Stimulated activated CD4-positive, alpha-beta T cell treated with anti-CD3 and anti-CD28 coated beads, TNF-alpha, amount 100 ng/mL, for 48 hours (primary cell): Measurements from ENCODE around the gene RETSAT.
"Not testable (repeated sequence)": the region's sequence is repeated elsewhere in the genome, so short reads cannot be mapped to it uniquely, and the experiment has no call there.

Experiments
- DNase-seq, 3 donors: peaks; one replicate each; pipeline ENCODE4 v3.0.0-alpha.2; 2020; ENCODE audit warnings: low read depth in 3 of 3

RETSAT gene

DNA sequence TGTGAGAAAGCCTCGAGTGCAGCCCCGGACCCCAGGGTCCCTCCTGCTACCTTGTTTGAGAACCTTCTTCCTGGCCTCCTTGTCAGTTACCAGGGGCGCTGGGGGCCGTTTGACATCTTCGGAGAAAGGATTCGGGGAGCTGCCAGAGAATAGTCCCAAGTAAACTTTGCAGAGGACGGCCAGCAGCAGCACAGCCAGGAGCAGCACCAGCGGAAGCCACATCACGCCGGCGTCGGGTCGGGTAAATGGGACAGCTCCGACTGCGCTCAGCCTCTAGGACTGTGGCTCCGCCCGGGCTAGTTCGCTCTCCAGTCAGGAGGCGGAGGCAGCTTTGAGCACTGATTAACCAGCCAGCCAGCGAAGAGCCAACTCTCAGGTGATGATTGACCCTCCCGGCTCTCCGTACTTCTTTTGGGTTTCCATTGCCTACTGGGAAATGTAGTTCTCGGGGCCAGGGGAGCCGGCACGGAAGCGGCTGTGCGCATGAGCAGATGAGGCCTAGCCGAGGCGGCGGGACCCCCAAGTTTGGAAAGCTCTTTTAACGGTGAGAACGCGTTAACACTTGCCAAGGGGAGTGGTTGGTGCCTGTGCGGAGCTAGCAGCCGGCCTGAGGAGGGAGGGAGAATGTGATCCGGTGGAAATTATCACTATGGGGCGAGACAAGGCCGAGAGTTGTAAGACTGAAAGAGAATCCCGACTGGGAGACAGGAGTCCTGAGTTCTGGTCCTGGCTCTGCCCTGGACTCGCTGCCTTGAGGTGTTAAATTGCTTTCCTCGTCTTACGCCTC, at the start of gene RETSAT, which contains the start of gene ELMOD3:
Gene RETSAT (minus strand): TSS at position 243 of the 787 bp plus-strand sequence. CDS start 21 bp downstream, at position 222.
Gene ELMOD3 (plus strand): TSS at position 484 of the 787 bp plus-strand sequence. CDS start 2,430 bp downstream, outside the sequence.
- DNase-seq = peak; percentile 91 to 98 (median 95)

DNA sequence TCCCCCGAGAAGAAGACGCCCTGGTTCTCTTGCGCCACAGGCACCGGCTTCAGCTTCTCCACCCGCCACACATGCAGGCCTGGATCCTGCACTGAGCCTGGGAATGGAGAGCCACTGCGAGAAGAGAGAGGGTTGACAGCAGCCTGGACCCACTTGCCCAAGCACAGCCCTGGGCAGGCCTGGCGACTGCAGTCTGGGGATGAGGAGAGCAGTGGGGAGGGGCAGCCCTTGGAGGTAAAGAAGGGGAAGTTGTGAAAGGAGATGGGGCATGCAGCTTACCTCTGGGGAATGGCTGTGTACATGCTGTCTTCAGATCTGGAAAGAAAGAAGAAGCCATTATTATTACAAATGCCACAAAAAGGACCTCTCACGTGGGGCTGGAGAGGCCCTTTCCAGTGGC, 47.5 kb upstream of the RETSAT start:
- no peak for DNase-seq

DNA sequence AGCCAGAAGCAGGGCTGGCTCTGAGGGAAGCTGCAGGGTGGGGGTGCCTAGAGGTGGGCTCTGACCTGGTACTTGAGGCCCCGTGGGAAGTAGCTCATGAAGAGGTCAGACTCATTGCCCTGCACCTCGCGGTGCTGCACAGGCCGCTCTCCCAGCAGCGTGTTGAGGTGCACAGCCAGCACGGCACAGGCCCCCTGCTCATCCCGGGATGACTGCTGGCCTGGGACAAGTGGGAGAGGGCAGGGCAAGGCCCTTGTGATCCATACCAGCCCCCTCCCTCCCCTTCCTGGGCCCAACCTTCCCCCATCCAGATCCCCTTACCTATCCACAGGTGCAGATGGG, 47.1 kb upstream of the RETSAT start:
- no peak for DNase-seq

DNA sequence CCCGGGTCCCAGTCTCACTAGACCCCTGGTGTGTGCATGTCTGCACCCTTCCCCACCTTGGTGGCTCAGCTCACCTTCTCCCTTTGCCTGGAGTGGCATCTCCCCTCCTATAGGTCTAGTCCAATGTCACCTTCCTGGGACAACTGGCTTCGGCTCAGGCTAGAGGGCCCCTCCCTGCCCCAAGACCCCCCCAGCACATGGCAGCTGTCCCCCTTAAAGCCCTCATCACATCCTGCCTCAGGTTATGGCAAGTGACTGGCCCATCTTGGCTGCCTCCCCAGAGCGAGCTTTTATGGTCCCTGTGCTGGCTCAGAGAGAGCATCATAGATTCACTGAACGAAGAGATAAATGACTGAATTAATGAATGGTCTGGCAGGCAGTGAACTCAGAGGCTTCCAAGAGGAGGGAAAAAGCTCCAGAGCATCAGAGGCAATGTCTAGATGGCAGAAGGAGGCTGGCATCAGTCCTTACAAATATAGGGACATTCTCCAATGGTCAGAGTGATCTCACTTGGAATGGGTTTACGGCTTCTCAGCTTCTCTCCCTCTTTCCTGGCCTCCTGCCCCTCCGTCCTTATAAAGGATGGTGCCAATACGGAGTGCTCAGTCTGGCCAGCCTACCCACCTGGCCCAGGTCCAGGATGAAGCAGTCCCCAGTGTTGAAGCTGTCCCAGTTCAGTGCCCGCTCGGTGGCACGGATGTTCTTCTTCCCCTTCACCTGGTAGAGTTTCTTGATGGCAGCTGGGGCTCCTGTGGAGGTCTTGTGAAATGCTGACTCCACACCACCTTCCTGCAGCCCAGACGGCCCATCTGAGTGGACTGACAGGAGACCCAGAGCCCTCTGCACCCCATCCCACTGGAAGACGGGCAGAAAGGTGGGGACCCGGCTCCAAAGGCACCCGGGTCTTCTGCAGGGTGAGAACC, 46.5 kb upstream of the RETSAT start:
- DNase-seq = no peak

DNA sequence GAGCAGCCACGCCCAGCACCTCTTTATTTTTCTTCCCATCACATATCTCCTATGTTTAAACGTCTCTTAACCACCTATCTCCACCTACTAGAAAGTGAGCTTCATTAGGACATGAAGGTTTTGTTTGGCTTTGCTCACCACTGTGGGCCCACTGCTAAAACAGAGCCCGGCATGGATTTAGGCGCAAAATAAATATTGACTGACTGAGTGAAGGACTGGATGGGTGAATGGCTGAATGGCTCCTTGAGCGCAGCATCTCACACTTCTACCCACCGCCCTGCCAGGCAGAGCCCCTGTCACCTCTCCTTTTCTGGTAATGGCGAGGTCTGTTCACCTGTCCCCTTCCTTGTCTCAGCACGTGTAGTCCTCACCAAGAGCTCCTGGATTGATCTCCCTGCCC, 45.7 kb upstream of the RETSAT start:
- no peak for DNase-seq

DNA sequence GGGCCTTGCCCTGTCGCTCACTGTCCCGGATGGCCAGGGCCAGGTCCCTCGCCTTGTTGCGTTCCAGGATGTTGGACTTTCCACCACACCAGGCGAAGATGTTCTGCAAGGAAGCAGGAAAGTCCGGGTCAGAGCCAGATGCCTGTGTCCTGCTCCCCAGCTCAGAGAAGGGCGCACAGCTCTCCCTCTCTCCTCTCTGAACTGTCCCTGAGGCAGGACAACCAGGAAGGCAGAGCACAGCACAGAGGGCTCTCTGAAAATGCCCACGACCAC, 44.8 kb upstream of the RETSAT start:
- DNase-seq = no peak

DNA sequence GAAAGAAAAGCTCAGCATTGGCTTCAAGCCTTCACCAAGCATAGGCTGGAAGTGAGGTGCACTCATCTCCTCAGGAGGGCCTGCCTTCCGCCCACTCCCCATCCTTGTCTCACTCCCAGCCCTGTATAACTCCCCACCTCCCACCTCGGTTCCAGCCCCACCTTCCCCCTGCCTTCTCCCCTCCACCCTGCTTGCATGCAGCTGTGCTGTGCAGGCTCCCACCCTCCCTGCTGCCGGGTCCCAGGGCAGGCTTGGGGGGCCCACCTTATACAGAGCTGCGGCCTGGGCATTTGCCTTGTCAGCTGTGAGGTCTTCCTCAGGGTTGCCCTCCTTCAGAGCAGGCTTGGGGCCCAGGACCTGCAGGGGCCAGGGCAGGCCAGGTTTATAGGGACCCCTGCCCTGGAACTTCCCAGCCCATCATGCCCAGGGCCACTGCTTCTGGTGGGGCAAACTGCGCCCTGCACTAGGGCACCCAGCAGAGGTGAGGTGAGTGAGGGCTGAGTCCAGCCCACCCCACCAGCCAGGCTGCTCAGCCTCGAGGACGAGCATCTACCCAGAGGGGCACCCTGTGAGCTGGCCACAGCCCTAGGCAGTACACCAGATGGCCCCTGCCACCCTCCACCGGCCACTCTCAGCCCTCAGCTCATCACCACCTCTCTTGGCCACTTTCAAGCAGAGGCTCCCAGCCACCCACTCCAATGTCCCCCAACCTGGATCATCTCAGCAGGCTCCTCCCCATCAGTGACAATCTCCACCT, 44.3 kb upstream of the RETSAT start:
- no peak for DNase-seq

DNA sequence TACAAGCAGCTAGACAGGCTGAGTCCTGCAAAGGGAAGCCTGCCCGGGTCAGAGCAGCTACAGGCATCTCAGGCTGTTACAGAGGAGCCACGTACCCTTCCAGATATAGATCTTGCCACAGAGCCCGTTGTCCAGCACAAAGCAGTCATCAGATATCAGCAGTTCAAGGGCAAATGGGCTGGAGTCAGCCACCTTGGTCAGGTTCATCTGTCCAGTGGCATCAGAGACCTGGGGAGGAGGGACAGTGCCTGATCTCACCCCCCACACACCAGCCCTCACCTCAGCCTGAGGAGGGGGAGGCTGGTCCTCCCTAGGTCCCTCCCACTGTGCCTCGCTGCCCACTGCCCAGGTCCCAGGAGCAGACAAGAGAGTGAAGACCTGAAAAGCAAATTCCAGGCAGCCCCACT, 43.6 kb upstream of the RETSAT start:
- DNase-seq = no peak

DNA sequence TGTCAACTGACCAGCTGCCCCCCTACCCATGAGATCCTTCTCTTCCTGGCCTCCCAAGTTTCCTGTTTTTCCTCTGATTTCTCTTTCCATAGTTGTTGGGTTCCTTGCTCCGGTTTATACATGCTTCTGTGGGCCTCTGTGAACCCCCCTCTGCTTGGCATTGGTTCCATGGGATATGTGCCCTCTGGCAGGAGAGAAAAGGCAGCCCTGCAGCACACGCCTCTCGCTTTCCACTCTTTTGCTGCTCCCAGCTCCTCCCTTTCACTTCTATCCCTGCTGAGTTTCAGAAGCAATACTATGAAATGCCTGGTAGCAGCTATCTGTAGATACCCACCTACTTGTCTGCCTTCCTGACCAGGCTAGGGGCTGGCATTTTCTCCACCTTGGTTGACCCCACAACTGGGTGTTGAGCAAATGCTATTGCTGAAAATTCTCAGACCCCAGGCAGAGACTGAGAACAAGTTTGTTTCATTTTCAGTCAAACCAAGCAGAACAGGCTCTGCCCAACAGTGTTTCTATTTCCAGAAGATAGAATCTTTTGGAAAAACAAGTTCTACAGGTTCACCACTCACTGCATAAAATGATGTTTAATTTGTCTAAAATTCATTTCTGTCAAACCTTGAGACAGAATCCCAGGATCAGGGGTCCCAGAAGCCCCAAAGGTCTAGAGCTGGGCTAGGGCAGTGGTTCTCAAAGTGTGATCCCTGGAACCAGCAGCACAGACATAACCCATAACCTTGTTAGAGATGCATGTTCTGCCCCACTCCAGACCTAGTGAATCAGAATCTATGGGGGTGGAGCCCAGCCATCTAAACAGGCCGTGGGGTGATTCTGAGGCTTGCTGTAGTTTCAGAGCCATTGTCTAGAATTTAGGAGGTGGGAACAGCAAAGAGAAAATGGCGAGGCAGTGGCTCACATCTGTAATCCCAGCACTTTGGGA, 42.5 kb upstream of the RETSAT start:
- no peak for DNase-seq

DNA sequence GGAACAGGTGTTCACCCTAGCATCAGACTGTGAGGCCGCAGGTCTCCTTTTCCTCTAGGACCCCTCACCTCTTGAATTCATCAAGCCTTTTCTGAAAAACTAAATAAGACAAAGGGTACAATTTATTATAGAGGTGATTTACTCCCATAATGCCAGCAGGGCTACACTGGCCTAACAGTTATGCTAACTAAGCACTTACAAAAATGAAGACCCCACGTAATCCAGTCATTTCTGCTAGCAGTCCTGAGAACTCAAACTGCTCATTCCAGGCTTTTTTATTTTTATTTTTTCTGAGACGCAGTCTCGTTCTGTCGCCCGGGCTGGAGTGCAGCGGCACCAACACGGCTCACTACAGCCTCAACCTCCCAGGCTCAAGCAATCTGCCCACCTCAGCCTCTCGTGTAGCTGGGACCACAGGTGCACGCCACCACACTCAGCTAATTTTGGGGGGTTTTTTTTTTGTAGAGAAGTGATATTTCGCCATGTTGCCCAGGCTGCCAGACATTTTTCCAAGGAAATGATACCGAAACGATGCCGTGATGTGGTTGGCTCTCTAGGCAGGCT, 41.7 kb upstream of the RETSAT start:
- DNase-seq = no peak

DNA sequence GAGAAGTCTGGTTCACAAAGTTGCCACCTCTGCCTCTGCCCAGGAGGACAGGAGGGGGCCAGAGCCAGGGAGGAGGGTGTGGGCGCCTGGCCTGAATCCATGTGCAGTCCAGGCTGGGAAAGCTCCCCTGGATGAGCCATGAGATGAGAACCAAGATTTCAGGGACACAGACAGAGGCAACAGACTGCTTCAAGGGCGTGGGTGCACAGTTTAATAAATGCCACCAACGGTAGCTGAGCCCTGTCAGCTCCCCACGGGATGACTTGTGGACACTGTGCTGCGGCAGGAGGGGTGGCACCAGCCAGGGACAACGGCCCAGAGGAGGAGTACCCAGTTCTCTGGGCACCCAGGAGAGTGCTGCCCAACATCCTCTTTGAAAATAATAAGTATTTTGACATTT, 40.6 kb upstream of the RETSAT start:
- DNase-seq = no peak

DNA sequence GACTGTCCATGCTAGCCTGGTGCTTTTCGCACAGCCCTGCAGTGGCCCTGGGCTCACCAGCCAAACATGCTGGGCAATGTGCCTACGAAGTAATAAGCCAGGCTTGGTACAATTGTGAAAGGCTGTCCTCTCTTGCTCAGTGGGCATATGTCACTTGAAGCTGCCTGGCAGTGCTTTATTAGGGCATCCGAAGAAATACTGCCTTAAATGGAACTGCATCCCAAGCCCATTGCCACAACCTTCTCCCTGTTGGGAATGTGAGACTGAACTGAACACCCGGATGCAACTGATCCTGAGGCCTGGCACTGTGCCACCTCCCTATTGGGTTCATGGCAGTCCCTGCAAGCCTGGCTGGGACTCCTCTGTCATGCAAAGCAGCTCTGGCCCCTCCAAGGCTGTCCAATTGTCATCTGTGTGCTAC, 39.9 kb upstream of the RETSAT start:
- no peak for DNase-seq

DNA sequence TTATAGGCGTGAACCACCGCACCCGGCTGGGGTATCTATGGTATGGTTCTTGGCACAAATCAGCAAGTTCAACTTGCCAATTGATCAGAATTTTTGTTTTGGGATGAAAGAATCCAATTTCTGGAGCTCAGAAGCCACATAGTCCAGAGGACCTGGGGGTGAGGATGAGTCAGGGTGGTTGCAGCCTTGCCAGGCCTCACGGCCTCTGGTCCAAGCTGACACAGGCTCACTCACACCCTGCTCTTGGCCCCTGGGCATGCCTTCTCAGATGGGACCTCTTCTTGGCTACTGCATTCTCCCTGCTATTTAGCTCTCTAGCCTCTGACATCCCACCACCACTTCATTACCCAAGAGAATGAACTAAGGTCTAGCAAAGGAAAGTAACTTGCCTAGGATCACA, 39.5 kb upstream of the RETSAT start:
- no peak for DNase-seq

DNA sequence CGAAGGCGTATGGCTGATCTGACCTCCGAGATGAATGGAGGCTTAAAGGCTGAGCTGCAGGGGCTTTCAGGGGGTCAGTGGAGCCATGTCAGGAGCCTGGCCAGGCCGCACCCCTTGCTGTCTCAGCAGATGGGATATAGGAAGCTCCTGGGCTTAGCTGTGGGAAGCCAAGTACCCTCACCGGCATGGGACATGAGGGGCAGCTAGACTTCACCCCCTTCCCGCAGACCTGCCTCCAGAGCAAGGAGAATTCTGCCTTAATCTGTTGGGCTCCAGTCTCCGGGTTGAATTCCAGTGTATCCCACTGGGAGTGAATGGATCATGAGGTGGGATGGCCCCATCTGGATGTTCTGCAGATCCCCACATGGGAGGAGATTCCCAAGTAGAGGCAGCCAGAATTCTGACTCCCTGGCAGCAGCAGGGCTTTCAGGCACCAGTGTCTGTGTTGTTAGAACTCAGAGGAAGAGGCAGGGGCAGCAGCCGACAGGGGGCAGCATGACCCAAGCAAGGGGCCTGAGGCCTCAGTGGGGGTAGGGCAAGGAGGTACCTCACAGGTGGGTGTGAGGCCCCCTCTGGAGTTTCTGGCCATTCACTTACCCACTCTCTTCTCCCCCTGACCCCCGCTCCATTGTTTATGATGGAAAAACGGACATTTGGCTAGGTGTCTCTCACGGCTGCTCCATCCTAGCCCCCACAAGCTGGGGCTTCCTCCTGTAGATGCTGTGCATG, 36.8 kb upstream of the RETSAT start:
- DNase-seq = peak; percentile 45 to 73 (median 45)

DNA sequence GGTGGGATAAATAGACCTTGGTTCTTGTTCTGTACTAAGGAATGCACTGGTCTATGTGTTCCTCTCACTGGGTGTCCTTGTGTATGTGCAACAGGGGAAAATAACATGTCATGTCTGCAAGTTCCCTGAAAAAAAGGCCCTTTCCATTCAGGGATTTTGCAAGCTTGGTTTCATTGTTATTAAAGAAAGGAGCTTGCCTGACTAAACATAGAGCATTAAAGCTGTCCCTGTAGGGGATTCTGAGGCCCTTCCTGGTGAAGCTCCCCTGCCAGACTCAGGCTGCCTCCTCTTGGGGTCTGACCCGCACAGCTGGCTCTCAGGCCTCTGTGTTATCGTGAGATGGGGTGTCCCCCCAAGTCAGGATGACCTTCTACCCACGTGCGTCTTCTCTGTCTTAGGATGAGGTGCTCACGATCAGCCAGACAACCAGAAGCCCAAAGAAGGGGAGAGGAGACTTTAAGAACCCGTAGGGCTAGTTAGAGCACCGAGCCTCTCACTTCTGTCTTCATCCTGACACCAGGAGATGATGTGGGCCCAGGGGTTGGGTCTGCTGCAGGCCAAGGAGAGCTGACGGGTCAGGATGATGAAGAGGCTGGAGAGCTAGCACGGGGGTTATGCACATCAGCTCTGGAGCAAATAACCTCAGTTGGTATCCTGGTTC, 34.7 kb upstream of the RETSAT start:
- DNase-seq = no peak

DNA sequence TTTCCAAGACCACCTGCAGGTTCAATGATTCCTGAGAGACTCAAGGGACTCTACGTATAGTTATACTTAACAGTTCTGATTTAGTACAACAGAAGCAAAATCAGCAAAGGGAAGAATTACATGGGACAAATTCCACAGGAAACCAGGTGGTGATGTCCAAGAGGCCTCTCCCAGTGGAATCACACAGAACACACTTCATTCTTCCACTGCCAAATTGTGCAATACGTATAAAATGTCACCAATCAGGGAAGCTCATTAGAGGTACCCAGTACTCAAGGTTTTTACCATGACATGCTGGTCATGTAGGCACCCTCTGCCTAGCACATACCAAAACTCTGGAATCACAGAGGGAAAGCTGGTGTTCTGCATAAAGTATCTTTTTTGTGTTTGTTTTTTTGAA, 33.4 kb upstream of the RETSAT start:
- DNase-seq = no peak

DNA sequence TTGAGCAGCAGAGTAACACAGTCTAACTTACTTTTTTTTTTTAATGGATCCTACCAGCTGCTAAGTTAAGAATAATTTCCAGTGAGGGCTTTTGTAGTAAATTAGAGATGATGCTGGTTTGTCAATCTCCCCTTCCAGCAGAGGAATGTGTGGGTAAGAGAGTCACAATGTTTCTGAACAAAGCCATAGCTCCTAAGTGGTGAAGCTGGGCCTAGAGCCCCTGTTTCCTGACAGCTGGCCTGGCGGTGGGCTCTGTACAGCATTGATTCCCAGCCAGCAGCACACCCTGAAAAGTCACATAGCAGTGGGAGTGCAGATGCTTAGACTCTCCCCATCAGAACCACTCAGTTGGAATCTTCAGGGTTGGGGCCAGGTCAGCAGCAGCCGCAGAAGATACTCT, 31.4 kb upstream of the RETSAT start:
- no peak for DNase-seq

DNA sequence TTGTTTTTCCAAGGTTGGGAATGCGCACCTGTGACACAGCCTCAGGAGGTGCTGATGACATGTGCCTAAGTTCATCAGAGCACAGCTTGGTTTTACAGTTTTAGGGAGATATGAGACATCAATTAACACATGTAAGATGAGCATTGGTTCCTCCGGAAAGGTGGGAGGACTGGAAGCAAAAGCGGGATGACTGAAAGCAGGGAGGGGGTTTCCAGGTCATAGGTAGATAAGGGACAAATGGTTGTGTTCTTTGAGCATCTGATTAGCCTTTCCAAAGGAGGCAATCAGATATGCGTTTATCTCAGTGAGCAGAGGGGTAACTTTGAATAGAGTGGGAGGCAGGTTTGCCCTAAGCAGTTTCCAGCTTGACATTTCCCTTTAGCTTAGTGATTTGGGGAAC, 29.5 kb upstream of the RETSAT start:
- no peak for DNase-seq

DNA sequence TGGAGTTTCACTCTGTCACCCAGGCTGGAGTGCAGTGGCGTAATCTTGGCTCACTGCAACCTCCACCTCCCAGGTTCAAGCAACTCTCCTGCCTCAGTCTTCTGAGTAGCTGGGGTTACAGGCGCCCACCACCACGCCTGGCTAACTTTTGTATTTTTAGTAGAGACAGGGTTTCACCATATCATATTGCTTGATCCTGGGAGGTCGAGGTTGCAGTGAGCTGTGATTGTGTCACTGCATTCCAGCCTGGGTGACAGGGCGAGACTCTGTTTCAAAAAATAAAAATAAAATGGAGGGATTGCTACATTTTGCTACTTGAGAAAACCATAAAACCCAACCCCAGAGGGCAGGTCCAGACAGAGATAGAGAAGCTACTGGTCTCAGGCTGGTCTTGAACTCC, 28.8 kb upstream of the RETSAT start:
- DNase-seq = not testable (repeated sequence)

DNA sequence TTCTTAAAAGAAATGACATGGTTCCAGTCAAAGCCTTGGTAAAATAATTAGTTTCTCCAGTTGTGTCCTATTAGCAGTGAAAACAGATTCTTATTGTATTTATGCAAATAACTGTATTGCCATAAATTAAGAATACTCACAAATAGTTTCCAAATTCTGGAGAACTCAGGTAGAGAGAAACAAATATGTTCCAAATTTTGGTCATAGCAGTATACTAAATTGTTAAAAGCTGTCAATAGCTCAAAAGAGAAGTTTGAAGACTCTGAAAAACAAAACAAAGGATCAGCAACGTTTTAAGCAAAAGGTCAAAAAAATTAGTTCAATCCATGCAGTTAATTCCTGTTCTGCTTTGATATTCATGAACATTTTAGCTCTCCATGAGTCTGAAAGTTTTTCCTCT, 25.7 kb upstream of the RETSAT start:
- DNase-seq = no peak
